Progenitor cell of endocrine pancreas (in vitro differentiated cells): ENCODE measurements around the gene TOR1B. TPM values are rescaled to one million over a fixed set of nuclear protein-coding genes. Genes with fewer than 3 reads are reported as not detected.
A peak's percentile ranks its signal among the peaks of the same experiment; 100 is the strongest.

Experiments
- DNase-seq: peaks from one replicate; pipeline ENCODE4 v3.0.0; 2021; ENCODE audit warnings: low spot score; ENCODE audit not compliant: unreplicated experiment
- H3K27ac Mint-ChIP-seq: 2 replicates; pipeline ENCODE4 v1.8.0; 2021; ENCODE audit warnings: mild to moderate bottlenecking, moderate library complexity, mixed read lengths
- H3K27me3 Mint-ChIP-seq: 2 replicates; pipeline ENCODE4 v1.8.0; 2021; ENCODE audit warnings: mixed read lengths
- H3K36me3 Mint-ChIP-seq: 2 replicates; pipeline ENCODE4 v1.8.0; 2022; ENCODE audit warnings: mixed read lengths; ENCODE audit not compliant: insufficient read depth
- H3K4me1 Mint-ChIP-seq: 2 replicates; pipeline ENCODE4 v1.8.0; 2021; ENCODE audit warnings: low read depth, mixed read lengths
- H3K4me3 Mint-ChIP-seq: 2 replicates; pipeline ENCODE4 v1.8.0; 2021; ENCODE audit warnings: low read depth, mild to moderate bottlenecking, moderate library complexity, mixed read lengths
- H3K9me3 Mint-ChIP-seq: 2 replicates; pipeline ENCODE4 v1.8.0; 2021; ENCODE audit warnings: low read depth, mixed read lengths
- total RNA-seq: library from RNA; stranded (reverse); gene quantifications from 2 replicates; pipeline ENCODE4 v1.2.1, GENCODE V29; 2021
- TF ChIP-seq, protein P1 (sequence below): fragments of 200-600 bp; sonication (generic); IDR thresholded peaks from one replicate; pipeline ENCODE4 v1.5.0; 2021; ENCODE audit warnings: antibody characterized with exemption, mild to moderate bottlenecking; ENCODE audit not compliant: unreplicated experiment

The TOR1B gene
- total RNA-seq, 1 donor from 2014 or later, result 19.8 TPM

DNA sequence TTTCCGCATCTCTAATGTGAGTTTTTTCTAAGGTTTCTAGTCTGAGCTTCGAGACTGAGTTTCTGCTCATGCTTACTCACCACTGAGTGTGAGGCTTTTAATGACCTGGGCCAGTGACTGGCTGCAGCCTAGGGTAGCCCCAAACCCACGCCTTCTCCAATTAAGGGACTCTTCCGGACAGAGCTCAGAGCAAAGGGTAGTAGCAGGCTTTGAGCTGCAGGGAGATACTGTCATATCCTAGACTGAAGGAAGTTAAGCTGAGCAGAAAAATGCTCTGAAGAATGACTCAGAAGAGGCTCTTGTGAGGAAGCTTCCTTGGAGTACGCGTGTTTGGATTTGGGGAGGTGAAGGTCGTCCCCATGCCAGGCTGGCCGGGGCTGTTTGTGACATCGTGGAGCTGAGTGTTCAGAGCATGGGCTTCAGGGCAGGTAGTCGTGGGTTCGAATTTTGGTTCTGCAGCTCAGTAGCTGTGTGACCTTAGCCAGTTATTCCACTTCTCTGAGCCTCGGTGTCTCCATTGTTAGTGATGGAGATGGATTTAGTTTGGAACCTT, 35.8 kb downstream of the TOR1B start:
- H3K4me3 Mint-ChIP-seq, result no peak overlapping the region
- H3K4me1 Mint-ChIP-seq, result peaks cover 20% of the 10 kb centered on the region
- TF ChIP-seq, protein P1, sequence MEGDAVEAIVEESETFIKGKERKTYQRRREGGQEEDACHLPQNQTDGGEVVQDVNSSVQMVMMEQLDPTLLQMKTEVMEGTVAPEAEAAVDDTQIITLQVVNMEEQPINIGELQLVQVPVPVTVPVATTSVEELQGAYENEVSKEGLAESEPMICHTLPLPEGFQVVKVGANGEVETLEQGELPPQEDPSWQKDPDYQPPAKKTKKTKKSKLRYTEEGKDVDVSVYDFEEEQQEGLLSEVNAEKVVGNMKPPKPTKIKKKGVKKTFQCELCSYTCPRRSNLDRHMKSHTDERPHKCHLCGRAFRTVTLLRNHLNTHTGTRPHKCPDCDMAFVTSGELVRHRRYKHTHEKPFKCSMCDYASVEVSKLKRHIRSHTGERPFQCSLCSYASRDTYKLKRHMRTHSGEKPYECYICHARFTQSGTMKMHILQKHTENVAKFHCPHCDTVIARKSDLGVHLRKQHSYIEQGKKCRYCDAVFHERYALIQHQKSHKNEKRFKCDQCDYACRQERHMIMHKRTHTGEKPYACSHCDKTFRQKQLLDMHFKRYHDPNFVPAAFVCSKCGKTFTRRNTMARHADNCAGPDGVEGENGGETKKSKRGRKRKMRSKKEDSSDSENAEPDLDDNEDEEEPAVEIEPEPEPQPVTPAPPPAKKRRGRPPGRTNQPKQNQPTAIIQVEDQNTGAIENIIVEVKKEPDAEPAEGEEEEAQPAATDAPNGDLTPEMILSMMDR, result no peak
- peaks cover 3% of the 10 kb centered on the region for H3K36me3 Mint-ChIP-seq
- no peak overlapping the region for H3K27ac Mint-ChIP-seq
- no peaks in the 10 kb centered on the region for H3K27me3 Mint-ChIP-seq
- DNase-seq, result no peak
- no peaks in the 10 kb centered on the region for H3K9me3 Mint-ChIP-seq

DNA sequence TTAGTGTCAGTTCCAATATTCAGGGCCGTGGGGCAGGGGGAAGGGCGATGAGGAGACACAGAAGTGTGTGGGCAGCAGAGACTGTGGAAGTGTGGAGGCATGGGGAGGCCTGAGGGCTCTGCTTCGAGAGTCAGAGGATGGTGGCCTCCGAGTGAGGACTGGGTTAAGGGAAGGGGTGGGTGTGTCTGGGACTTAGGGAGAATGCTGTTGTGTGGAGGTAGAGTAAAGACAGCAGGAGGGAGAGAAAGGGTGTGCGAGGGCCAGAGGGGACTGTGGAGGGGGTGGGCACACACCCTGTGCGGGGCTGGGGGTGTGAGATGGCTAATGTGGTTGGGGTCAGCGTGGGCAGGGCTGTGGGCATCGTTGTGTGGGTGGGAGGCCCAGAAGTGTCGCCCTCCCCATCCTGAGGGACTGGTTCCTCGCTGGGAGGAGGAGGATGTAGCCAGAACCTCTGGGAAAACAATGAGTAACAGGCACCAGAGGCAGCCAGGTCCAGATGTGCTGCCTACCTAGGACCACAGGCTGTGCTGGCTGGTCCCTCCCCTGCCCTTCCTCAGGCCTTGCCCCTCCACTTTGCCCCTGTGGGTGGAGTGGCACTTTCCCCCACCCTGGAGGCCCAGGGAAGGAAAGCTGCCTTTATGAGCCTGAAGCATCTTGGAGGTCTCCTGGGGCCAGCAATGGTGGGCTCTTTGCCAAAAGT, 36.5 kb downstream of the TOR1B start:
- peaks cover 3% of the 10 kb centered on the region for H3K36me3 Mint-ChIP-seq
- H3K4me3 Mint-ChIP-seq, result no peak overlapping the region
- no peaks in the 10 kb centered on the region for H3K27me3 Mint-ChIP-seq
- H3K27ac Mint-ChIP-seq, result peak overlapping the region; percentile 54
- H3K4me1 Mint-ChIP-seq, result peaks cover 14% of the 10 kb centered on the region
- DNase-seq, result no peak
- no peaks in the 10 kb centered on the region for H3K9me3 Mint-ChIP-seq
- TF ChIP-seq, protein P1, result no peak

DNA sequence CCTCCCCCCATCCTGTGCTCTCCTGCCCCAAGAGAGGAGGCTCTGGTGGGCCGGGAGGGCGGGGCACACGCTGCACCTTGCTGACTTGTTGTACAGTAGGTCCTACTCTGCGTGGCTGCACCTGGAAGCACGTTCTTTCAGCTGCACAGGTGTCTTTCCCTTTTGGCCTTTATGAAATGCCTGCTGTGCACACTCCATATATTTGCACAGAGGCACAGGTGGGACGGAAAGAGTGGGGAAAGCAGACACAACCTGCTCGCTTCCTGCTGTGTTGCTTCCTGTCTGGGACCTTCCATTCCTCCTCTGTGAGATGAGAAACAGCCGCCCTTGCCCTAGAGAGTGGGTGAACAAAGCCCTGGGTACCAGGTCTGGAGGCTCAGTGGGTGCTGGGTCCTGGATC, 37.0 kb downstream of the TOR1B start:
- DNase-seq, result no peak
- H3K36me3 Mint-ChIP-seq, result peaks cover 3% of the 10 kb centered on the region
- H3K9me3 Mint-ChIP-seq, result no peaks in the 10 kb centered on the region
- no peaks in the 10 kb centered on the region for H3K27me3 Mint-ChIP-seq
- no peak overlapping the region for H3K4me3 Mint-ChIP-seq
- no peak overlapping the region for H3K27ac Mint-ChIP-seq
- peaks cover 12% of the 10 kb centered on the region for H3K4me1 Mint-ChIP-seq
- TF ChIP-seq, protein P1, result no peak

DNA sequence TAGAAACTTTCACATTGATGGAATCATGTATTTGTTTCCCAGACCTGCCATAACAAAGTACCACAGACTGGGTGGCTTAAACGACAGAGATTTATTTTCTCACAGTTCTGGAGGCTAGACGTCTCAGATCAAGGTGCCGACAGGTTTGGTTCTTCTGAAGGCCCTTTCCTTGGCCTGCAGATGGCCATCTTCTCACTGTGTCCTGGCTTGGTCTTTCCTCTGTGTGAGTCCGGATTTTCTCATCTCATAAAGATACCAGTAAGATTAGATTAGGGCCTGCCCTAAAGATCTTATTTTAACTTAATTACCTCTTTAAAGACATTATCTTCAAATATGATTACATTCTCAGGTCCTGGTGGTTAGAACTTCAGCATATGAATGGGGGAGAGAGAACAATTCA, 38.1 kb downstream of the TOR1B start:
- Mint-ChIP-seq H3K36me3 (peaks cover 3% of the 10 kb centered on the region), H3K9me3 (no peaks in the 10 kb centered on the region), H3K4me3 (no peak overlapping the region), H3K27ac (peak overlapping the region; percentile 62), H3K4me1 (peaks cover 8% of the 10 kb centered on the region), H3K27me3 (no peaks in the 10 kb centered on the region)
- TF ChIP-seq, protein P1, result no peak
- DNase-seq, result no peak

DNA sequence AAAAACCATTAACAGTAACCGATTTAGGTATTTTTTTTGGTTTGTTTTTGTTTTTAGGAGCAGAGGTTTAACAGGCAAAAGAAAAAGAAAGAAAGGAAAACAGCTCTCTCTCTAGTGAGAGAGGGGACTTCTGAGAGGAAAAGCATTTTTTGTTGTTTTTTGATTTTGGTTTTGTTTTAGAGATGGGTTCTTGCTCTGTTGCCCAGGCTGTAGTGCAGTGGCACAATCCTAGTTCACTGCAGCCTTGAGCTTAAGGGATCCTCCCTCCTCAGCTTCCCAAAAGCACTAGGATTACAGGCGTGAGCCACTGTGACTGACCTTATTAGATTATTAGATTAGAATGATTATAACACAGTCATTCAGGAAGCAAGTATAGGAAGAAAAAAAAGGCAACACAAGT, 42.4 kb downstream of the TOR1B start:
- TF ChIP-seq, protein P1, result no peak
- Mint-ChIP-seq H3K4me3 (no peak overlapping the region), H3K27ac (no peak overlapping the region), H3K27me3 (no peaks in the 10 kb centered on the region), H3K4me1 (no peaks in the 10 kb centered on the region), H3K36me3 (peaks cover 6% of the 10 kb centered on the region), H3K9me3 (no peaks in the 10 kb centered on the region)
- no peak for DNase-seq
